ENCODE results near the gene SCARB2. TPM values are rescaled to one million over a fixed set of nuclear protein-coding genes. Genes with fewer than 3 reads are reported as not detected.
A peak's percentile ranks its signal among the peaks of the same experiment; 100 is the strongest.

Gene SCARB2
- total and polyA plus RNA-seq, 8 donors, result 36.8 to 123 (median 72.4) TPM

- peaks cover 45 to 87% (median 72%) of the 10 kb centered on the region in 3 donors for H3K4me1 ChIP-seq
- no peak overlapping the region for H3K4me3 ChIP-seq
- H3K9me3 ChIP-seq, result no peaks in the 10 kb centered on the region
- FAIRE-seq (no peak), ATAC-seq (no peak), DNase-seq (no peak)
- peak overlapping the region in 1 of 4 donors; percentile 99 for H3K27ac ChIP-seq
- TF ChIP-seq CTCF (IDR thresholded peaks at IDR 0.05), result no peak
- no peaks in the 10 kb centered on the region for H3K36me3 ChIP-seq
- no peaks in the 10 kb centered on the region for H3K27me3 ChIP-seq
- intact Hi-C loops (cut with DNase I), result no loop called here
Observed at GRCh38 chr4:76205476-76205875, 8.1 kb downstream of the SCARB2 start.

GRCh38 chr4:76204936-76205335, 8.7 kb downstream of the SCARB2 start:
- DNase-seq (no peak), FAIRE-seq (no peak), ATAC-seq (no peak)
- 96 to 100% methylated on average over 1 of the region's 1 CpG for WGBS, 2 donors
- TF ChIP-seq CTCF (IDR thresholded peaks at IDR 0.05), result no peak
- Histone ChIP-seq H3K9me3 (no peaks in the 10 kb centered on the region), H3K27me3 (no peaks in the 10 kb centered on the region), H3K27ac (no peak overlapping the region), H3K4me1 (peaks cover 46 to 87% (median 72%) of the 10 kb centered on the region in 3 donors), H3K36me3 (no peaks in the 10 kb centered on the region), H3K4me3 (no peak overlapping the region)
- intact Hi-C loops (cut with DNase I), result no loop called here

- Histone ChIP-seq H3K27ac (no peak overlapping the region), H3K4me1 (peaks cover 58 to 85% (median 71%) of the 10 kb centered on the region in 3 donors), H3K9me3 (no peaks in the 10 kb centered on the region), H3K36me3 (no peaks in the 10 kb centered on the region), H3K27me3 (no peaks in the 10 kb centered on the region), H3K4me3 (no peak overlapping the region)
- no peak for FAIRE-seq
- no peak for TF ChIP-seq CTCF (IDR thresholded peaks at IDR 0.05)
- ATAC-seq, result no peak
- no peak for DNase-seq
- 72 to 76% methylated on average over 4 of the region's 4 CpGs for WGBS, 2 donors
- intact Hi-C loops (cut with DNase I), result no loop called here
Observed at GRCh38 chr4:76203541-76203940, 10.1 kb downstream of the SCARB2 start.

GRCh38 chr4:76201276-76201675, 12.3 kb downstream of the SCARB2 start:
- no peaks in the 10 kb centered on the region for H3K9me3 ChIP-seq
- DNase-seq (no peak), FAIRE-seq (no peak), ATAC-seq (no peak)
- peak overlapping the region in 3 of 4 donors; percentile 44 to 88 (median 75) for H3K27ac ChIP-seq
- 20 to 23% methylated on average over 4 of the region's 4 CpGs for WGBS, 2 donors
- no peak overlapping the region for H3K4me3 ChIP-seq
- H3K4me1 ChIP-seq, result peaks cover 63 to 79% (median 70%) of the 10 kb centered on the region in 3 donors
- TF ChIP-seq CTCF (IDR thresholded peaks at IDR 0.05), result no peak
- no peaks in the 10 kb centered on the region for H3K36me3 ChIP-seq
- intact Hi-C loops (cut with DNase I), result no loop called here
- no peaks in the 10 kb centered on the region for H3K27me3 ChIP-seq

GRCh38 chr4:76200771-76201231, 12.8 kb downstream of the SCARB2 start:
- ATAC-seq (peak; percentile 52 to 75 (median 72)), FAIRE-seq (no peak), DNase-seq (peak in 4 of 6 donors; percentile 59 to 63 (median 60))
- TF ChIP-seq CTCF (IDR thresholded peaks at IDR 0.05), result no peak
- Histone ChIP-seq H3K4me3 (no peak overlapping the region), H3K4me1 (peaks cover 62 to 78% (median 71%) of the 10 kb centered on the region in 3 donors), H3K27ac (peak overlapping the region; percentile 44 to 88 (median 66)), H3K27me3 (no peaks in the 10 kb centered on the region), H3K9me3 (no peaks in the 10 kb centered on the region), H3K36me3 (no peaks in the 10 kb centered on the region)
- intact Hi-C loops (cut with DNase I), result no loop called here
- WGBS, 2 donors, result 33 to 50% methylated on average over 4 of the region's 4 CpGs
